SH-SY5Y (cell line): ENCODE measurements around the gene IKZF1.
A peak's percentile ranks its signal among the peaks of the same experiment; 100 is the strongest.

Experiments used
- GATA2 ChIP-seq: IDR thresholded peaks from 2 replicates; pipeline ENCODE4 v1.6.1; 2011; ENCODE audit warnings: mild to moderate bottlenecking, low read depth, low read length
- GATA3 ChIP-seq: IDR thresholded peaks from 2 replicates; pipeline ENCODE4 v1.6.1; 2011; ENCODE audit warnings: low read depth, mild to moderate bottlenecking, low read length, moderate library complexity

Gene IKZF1

GRCh38 chr7:50310361-50310760 is 5.8 kb downstream of the IKZF1 start:
- TF ChIP-seq GATA3: no peak
- TF ChIP-seq GATA2: no peak

GRCh38 chr7:50310956-50311355 is 6.4 kb downstream of the IKZF1 start:
- TF ChIP-seq GATA3 (no peak), GATA2 (no peak)

GRCh38 chr7:50312250-50313162 is 8.0 kb downstream of the IKZF1 start:
- no peak for TF ChIP-seq GATA2
- no peak for TF ChIP-seq GATA3

GRCh38 chr7:50314836-50315592 is 10.5 kb downstream of the IKZF1 start:
- TF ChIP-seq GATA3 (no peak), GATA2 (peak; percentile 31; the same call in 1 of the 2 replicates)

- TF ChIP-seq GATA3 (no peak), GATA2 (no peak)
Observed at GRCh38 chr7:50315739-50316671, 11.5 kb downstream of the IKZF1 start.

GRCh38 chr7:50317221-50317678 is 12.7 kb downstream of the IKZF1 start:
- no peak for TF ChIP-seq GATA2
- no peak for TF ChIP-seq GATA3

- TF ChIP-seq GATA2 (no peak), GATA3 (no peak)
Observed at GRCh38 chr7:50317697-50318669, 13.5 kb downstream of the IKZF1 start.

GRCh38 chr7:50321487-50322067 is 17.1 kb downstream of the IKZF1 start:
- no peak for TF ChIP-seq GATA2

- no peak for TF ChIP-seq GATA2
Observed at GRCh38 chr7:50324113-50324512, 19.6 kb downstream of the IKZF1 start.

GRCh38 chr7:50327443-50327842 is 22.9 kb downstream of the IKZF1 start:
- TF ChIP-seq GATA3: no peak
- TF ChIP-seq GATA2: no peak

- no peak for TF ChIP-seq GATA3
- TF ChIP-seq GATA2: no peak
Observed at GRCh38 chr7:50329775-50330174, 25.3 kb downstream of the IKZF1 start.

- TF ChIP-seq GATA3 (no peak), GATA2 (no peak)
Observed at GRCh38 chr7:50330254-50330653, 25.7 kb downstream of the IKZF1 start.

- TF ChIP-seq GATA3 (no peak), GATA2 (no peak)
Observed at GRCh38 chr7:50330696-50331095, 26.2 kb downstream of the IKZF1 start.
